SK-N-SH treated with all-trans-retinoic acid at 6 μM for 48 hours (cell line): ENCODE data around the gene SIN3A.

ENCODE experiments used
- ATAC-seq: fragments of 200-7000 bp; cut with Tn5 transposase; 3 replicates; pipeline ENCODE4 v1.9.1; 2020; ENCODE audit warnings: mild to moderate bottlenecking, moderate library complexity
- ARNTL ChIP-seq: fragments of 450-650 bp; formaldehyde crosslinking; IDR thresholded peaks from 2 replicates; pipeline ENCODE4 v1.5.0; 2020; ENCODE audit warnings: low read depth, mild to moderate bottlenecking, moderate library complexity, borderline replicate concordance
- BACH2 ChIP-seq: fragments of 250-450 bp; sonication (Bioruptor Pico); IDR thresholded peaks from 2 replicates; pipeline ENCODE4 v1.9.0; 2021; ENCODE audit warnings: mild to moderate bottlenecking, borderline replicate concordance
- CSDC2 ChIP-seq: fragments of 250-450 bp; sonication (Bioruptor Pico); IDR thresholded peaks from 2 replicates; pipeline ENCODE4 v1.5.0; 2020; ENCODE audit warnings: mild to moderate bottlenecking, moderate library complexity
- ESRRG ChIP-seq: fragments of 250-450 bp; sonication (Bioruptor Pico); IDR thresholded peaks from 2 replicates; pipeline ENCODE4 v1.6.1; 2021; ENCODE audit warnings: mild to moderate bottlenecking
- GLIS3 ChIP-seq: fragments of 250-450 bp; sonication (Bioruptor Pico); IDR thresholded peaks from 2 replicates; pipeline ENCODE4 v1.5.0; 2020; ENCODE audit warnings: mild to moderate bottlenecking, moderate library complexity
- ISL1 ChIP-seq: fragments of 250-450 bp; sonication (Bioruptor Pico); IDR thresholded peaks from 2 replicates; pipeline ENCODE4 v2.1.2; 2022; ENCODE audit warnings: mild to moderate bottlenecking, moderate library complexity
- OSR1 ChIP-seq: fragments of 250-450 bp; sonication (Bioruptor Pico); IDR thresholded peaks from 2 replicates; pipeline ENCODE4 v1.8.0; 2022; ENCODE audit warnings: moderate library complexity, mild to moderate bottlenecking, inconsistent platforms
- PPARA ChIP-seq: fragments of 250-450 bp; sonication (Bioruptor Pico); IDR thresholded peaks from 2 replicates; pipeline ENCODE4 v1.5.0; 2020; ENCODE audit warnings: mild to moderate bottlenecking, borderline replicate concordance
- SNAI2 ChIP-seq: fragments of 250-450 bp; sonication (Bioruptor Pico); IDR thresholded peaks from 2 replicates; pipeline ENCODE4 v1.5.0; 2020; ENCODE audit warnings: mild to moderate bottlenecking, moderate library complexity
- TCF4 ChIP-seq: fragments of 250-450 bp; sonication (Bioruptor Pico); IDR thresholded peaks from 2 replicates; pipeline ENCODE4 v1.8.0; 2021; ENCODE audit warnings: mild to moderate bottlenecking, moderate library complexity, borderline replicate concordance
- ZC3H10 ChIP-seq: fragments of 250-450 bp; sonication (Bioruptor Pico); IDR thresholded peaks from 2 replicates; pipeline ENCODE4 v1.5.1; 2021; ENCODE audit warnings: mild to moderate bottlenecking, moderate library complexity
- ZFP3 ChIP-seq: fragments of 250-450 bp; sonication (Bioruptor Pico); IDR thresholded peaks from 2 replicates; pipeline ENCODE4 v1.5.0; 2020; ENCODE audit warnings: mild to moderate bottlenecking, moderate library complexity
- ZFP30 ChIP-seq: fragments of 450-650 bp; formaldehyde crosslinking; IDR thresholded peaks from 2 replicates; pipeline ENCODE4 v1.5.0; 2022; ENCODE audit warnings: mild to moderate bottlenecking, moderate library complexity
- ZNF565 ChIP-seq: fragments of 450-650 bp; formaldehyde crosslinking; conservative IDR thresholded peaks from 2 replicates; pipeline ENCODE4 v1.5.0; 2020; ENCODE audit warnings: low read depth, mild to moderate bottlenecking, moderate library complexity
- ZNF70 ChIP-seq: fragments of 450-650 bp; formaldehyde crosslinking; IDR thresholded peaks from 2 replicates; pipeline ENCODE4 v1.5.0; 2020; ENCODE audit warnings: mild to moderate bottlenecking, moderate library complexity
- ZNF8 ChIP-seq: fragments of 450-650 bp; formaldehyde crosslinking; IDR thresholded peaks from 2 replicates; pipeline ENCODE4 v1.5.0; 2020; ENCODE audit warnings: mild to moderate bottlenecking, moderate library complexity
- TF ChIP-seq, protein P1 (sequence below): fragments of 250-450 bp; sonication (Bioruptor Pico); IDR thresholded peaks from 2 replicates; pipeline ENCODE4 v1.8.0; 2020; ENCODE audit warnings: mild to moderate bottlenecking, moderate library complexity, borderline replicate concordance
- TF ChIP-seq, protein P2 (sequence below): fragments of 250-450 bp; sonication (Bioruptor Pico); IDR thresholded peaks from 2 replicates; pipeline ENCODE4 v1.5.0; 2020; ENCODE audit warnings: mild to moderate bottlenecking, moderate library complexity
- TF ChIP-seq, protein P3 (sequence below): fragments of 250-450 bp; sonication (Bioruptor Pico); IDR thresholded peaks from 2 replicates; pipeline ENCODE4 v1.8.0; 2021; ENCODE audit warnings: low read depth, mild to moderate bottlenecking, moderate library complexity, borderline replicate concordance
- TF ChIP-seq, protein P4 (sequence below): fragments of 250-450 bp; sonication (Bioruptor Pico); IDR thresholded peaks from 2 replicates; pipeline ENCODE4 v1.5.1; 2020; ENCODE audit warnings: low read depth, mild to moderate bottlenecking, moderate library complexity
- TF ChIP-seq, protein P5 (sequence below): fragments of 250-450 bp; sonication (Bioruptor Pico); IDR thresholded peaks from 2 replicates; pipeline ENCODE4 v1.5.1; 2021; ENCODE audit warnings: mild to moderate bottlenecking, moderate library complexity

SIN3A gene

DNA sequence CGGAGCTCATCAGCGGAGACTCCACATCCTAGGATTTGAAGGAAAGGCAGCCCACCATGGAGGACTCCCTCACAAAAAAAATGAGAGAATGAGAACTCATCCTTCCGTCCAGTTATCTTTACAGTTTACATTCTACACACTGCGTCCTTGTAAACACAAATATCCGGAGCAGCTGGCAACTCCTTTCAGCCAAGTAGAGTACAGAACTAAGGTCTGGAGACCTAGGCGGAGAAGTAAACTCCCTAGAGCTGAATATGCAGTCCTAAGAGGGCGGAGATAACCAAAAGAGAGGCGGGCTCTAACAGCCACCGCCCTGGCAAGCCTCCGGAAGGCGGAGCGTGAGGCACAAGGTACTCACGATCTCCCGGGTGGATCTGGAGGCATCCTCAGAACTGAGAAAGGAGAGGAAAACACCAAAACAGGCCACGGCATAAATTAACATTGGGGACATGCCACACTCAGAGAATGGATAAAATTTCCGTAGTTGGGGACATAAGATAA is 924 bp upstream of the SIN3A start (continued):
- TF ChIP-seq ZNF565 (CRISPR knock-in tag) (no peak), ZFP3 (CRISPR knock-in tag) (no peak), SNAI2 (CRISPR knock-in tag) (no peak)
- TF ChIP-seq, protein P1, sequence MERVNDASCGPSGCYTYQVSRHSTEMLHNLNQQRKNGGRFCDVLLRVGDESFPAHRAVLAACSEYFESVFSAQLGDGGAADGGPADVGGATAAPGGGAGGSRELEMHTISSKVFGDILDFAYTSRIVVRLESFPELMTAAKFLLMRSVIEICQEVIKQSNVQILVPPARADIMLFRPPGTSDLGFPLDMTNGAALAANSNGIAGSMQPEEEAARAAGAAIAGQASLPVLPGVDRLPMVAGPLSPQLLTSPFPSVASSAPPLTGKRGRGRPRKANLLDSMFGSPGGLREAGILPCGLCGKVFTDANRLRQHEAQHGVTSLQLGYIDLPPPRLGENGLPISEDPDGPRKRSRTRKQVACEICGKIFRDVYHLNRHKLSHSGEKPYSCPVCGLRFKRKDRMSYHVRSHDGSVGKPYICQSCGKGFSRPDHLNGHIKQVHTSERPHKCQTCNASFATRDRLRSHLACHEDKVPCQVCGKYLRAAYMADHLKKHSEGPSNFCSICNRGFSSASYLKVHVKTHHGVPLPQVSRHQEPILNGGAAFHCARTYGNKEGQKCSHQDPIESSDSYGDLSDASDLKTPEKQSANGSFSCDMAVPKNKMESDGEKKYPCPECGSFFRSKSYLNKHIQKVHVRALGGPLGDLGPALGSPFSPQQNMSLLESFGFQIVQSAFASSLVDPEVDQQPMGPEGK, result no peak
- TF ChIP-seq, protein P2, sequence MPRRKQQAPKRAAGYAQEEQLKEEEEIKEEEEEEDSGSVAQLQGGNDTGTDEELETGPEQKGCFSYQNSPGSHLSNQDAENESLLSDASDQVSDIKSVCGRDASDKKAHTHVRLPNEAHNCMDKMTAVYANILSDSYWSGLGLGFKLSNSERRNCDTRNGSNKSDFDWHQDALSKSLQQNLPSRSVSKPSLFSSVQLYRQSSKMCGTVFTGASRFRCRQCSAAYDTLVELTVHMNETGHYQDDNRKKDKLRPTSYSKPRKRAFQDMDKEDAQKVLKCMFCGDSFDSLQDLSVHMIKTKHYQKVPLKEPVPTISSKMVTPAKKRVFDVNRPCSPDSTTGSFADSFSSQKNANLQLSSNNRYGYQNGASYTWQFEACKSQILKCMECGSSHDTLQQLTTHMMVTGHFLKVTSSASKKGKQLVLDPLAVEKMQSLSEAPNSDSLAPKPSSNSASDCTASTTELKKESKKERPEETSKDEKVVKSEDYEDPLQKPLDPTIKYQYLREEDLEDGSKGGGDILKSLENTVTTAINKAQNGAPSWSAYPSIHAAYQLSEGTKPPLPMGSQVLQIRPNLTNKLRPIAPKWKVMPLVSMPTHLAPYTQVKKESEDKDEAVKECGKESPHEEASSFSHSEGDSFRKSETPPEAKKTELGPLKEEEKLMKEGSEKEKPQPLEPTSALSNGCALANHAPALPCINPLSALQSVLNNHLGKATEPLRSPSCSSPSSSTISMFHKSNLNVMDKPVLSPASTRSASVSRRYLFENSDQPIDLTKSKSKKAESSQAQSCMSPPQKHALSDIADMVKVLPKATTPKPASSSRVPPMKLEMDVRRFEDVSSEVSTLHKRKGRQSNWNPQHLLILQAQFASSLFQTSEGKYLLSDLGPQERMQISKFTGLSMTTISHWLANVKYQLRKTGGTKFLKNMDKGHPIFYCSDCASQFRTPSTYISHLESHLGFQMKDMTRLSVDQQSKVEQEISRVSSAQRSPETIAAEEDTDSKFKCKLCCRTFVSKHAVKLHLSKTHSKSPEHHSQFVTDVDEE, result no peak

DNA sequence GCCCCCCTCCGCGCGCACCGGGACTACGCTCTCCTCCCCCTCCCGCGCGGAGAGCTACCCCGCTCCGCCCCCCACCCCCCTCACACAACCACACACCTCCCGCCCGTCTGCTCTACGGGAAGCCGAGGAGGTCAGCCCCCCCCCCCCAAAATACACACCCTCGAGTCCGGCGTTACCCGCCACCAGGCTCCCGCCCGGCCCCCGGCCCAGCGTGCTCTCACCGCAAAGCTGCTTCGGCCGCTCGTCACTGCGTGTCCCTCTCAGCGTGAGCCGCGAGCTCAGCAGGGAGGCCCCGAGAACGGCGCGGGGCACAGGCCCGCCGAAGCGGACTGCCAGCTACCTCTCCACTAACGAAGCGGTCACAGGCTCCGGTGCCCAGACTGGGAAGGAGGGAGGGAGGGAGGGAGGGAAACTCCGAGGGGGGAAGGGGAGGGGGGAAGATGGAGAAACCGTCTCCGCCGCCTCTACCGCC is 252 bp downstream of the SIN3A start:
- TF ChIP-seq BACH2 (CRISPR knock-in tag) (no peak), ZNF565 (CRISPR knock-in tag) (no peak), OSR1 (CRISPR knock-in tag) (no peak), ZFP30 (CRISPR knock-in tag) (no peak)
- TF ChIP-seq, protein P3, sequence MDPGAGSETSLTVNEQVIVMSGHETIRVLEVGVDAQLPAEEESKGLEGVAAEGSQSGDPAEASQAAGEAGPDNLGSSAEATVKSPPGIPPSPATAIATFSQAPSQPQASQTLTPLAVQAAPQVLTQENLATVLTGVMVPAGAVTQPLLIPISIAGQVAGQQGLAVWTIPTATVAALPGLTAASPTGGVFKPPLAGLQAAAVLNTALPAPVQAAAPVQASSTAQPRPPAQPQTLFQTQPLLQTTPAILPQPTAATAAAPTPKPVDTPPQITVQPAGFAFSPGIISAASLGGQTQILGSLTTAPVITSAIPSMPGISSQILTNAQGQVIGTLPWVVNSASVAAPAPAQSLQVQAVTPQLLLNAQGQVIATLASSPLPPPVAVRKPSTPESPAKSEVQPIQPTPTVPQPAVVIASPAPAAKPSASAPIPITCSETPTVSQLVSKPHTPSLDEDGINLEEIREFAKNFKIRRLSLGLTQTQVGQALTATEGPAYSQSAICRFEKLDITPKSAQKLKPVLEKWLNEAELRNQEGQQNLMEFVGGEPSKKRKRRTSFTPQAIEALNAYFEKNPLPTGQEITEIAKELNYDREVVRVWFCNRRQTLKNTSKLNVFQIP (CRISPR knock-in tag), result no peak
- no peak for ATAC-seq

DNA sequence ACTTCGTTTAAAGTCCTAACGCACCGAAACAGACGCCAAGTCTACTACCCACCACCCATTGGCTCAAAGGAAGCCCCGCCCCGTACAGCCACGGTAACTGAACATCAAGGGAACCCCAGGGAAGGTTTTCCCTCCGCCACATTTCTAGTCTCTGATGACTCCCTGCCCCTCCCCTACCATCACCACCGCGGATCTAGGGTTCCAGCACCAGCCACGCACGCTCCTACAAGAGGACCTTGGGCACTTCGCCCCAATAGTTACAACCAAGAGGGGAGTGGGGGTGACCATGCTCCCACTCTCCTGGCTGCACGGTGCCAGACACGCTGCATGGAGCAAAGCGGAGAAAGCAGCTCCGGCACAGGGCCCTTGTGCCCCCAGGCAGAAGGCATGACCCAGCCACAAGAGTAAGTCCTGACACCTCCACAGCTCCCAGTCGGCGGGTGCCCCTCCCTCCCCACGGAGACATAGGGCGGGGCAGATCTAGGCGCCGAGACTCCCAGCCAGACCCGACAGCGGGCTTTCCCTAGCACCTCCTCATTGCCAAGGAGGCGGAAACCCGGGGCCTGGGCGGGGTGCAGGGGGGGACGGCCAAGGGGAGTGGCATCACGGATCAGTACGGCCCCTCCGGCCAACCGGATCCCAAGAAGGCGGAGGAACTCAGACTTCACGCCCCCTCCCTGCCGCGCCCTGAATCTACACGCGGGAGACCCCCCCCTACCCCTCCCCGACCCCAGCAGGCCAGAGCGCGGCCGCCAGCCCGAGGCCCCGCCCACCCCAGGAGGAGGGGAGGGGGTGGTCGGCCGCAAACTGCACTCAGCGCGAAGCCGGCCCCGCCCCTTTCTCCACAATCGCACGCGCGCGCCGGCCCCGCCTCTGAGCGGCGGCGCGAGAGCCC is 936 bp downstream of the SIN3A start:
- peak; percentile 51 for ATAC-seq

More for the DNA sequence above, 936 bp downstream of the SIN3A start:
- TF ChIP-seq SNAI2 (CRISPR knock-in tag) (no peak), CSDC2 (CRISPR knock-in tag) (no peak), ISL1 (CRISPR knock-in tag) (no peak), ZFP30 (CRISPR knock-in tag) (no peak), ESRRG (CRISPR knock-in tag) (no peak), PPARA (CRISPR knock-in tag) (no peak), GLIS3 (no peak), ZNF565 (CRISPR knock-in tag) (no peak), BACH2 (CRISPR knock-in tag) (no peak), OSR1 (CRISPR knock-in tag) (no peak), TCF4 (CRISPR knock-in tag) (no peak), ARNTL (CRISPR knock-in tag) (no peak), ZC3H10 (CRISPR knock-in tag) (no peak), ZNF70 (CRISPR knock-in tag) (no peak), ZNF8 (CRISPR knock-in tag) (no peak)
- TF ChIP-seq, protein P4, sequence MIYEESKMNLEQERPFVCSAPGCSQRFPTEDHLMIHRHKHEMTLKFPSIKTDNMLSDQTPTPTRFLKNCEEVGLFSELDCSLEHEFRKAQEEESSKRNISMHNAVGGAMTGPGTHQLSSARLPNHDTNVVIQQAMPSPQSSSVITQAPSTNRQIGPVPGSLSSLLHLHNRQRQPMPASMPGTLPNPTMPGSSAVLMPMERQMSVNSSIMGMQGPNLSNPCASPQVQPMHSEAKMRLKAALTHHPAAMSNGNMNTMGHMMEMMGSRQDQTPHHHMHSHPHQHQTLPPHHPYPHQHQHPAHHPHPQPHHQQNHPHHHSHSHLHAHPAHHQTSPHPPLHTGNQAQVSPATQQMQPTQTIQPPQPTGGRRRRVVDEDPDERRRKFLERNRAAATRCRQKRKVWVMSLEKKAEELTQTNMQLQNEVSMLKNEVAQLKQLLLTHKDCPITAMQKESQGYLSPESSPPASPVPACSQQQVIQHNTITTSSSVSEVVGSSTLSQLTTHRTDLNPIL, result no peak
- TF ChIP-seq, protein P2, result no peak
- TF ChIP-seq, protein P5, sequence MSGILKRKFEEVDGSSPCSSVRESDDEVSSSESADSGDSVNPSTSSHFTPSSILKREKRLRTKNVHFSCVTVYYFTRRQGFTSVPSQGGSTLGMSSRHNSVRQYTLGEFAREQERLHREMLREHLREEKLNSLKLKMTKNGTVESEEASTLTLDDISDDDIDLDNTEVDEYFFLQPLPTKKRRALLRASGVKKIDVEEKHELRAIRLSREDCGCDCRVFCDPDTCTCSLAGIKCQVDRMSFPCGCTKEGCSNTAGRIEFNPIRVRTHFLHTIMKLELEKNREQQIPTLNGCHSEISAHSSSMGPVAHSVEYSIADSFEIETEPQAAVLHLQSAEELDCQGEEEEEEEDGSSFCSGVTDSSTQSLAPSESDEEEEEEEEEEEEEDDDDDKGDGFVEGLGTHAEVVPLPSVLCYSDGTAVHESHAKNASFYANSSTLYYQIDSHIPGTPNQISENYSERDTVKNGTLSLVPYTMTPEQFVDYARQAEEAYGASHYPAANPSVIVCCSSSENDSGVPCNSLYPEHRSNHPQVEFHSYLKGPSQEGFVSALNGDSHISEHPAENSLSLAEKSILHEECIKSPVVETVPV (CRISPR knock-in tag), result no peak
- TF ChIP-seq, protein P3 (CRISPR knock-in tag), result no peak
